Naive thymus-derived CD4-positive, alpha-beta T cell (primary cell): Measurements from ENCODE around the gene BACH1. TPM values are rescaled to one million over a fixed set of nuclear protein-coding genes. Genes with fewer than 3 reads are reported as not detected.
A peak's percentile ranks its signal among the peaks of the same experiment; 100 is the strongest.

ENCODE experiments used
- ATAC-seq: fragments of 150-1000 bp; cut with Tn5 transposase; 2 replicates; pipeline ENCODE4 v1.10.0; 2021; ENCODE audit warnings: mild to moderate bottlenecking, moderate library complexity
- CTCF ChIA-PET: fragments of 350-600 bp; sonication (Branson Sonifier 250); formaldehyde crosslinking; loops from one replicate; lab custom pipeline; 2021; ENCODE audit warnings: antibody characterized with exemption; lab: Charles Lee
- POLR2A ChIA-PET: fragments of 350-600 bp; sonication (Branson Sonifier 250); formaldehyde crosslinking; loops from one replicate; lab custom pipeline; 2021; ENCODE audit warnings: antibody characterized with exemption, inconsistent platforms; lab: Charles Lee
- DNase-seq, 9 donors: peaks; one replicate each; pipeline versions ENCODE4 v3.0.0 to v3.0.0-alpha.2; 2020 to 2022; ENCODE audit warnings: mixed read lengths in 1 of 9
- H3K27ac ChIP-seq: one replicate; pipeline ENCODE4 v1.7.0; 2013; ENCODE audit warnings: mild to moderate bottlenecking, low read depth, low read length, moderate library complexity
- H3K27me3 ChIP-seq, 2 donors: one replicate each; pipeline ENCODE4 v1.7.0; 2013; ENCODE audit warnings: low read length in 2 of 2, mild to moderate bottlenecking in 2 of 2, moderate library complexity in 2 of 2; ENCODE audit not compliant: control insufficient read depth in 2 of 2, insufficient read depth in 2 of 2
- H3K36me3 ChIP-seq, 3 experiments: 1 replicate in 2 of 3; 2 replicates in 1 of 3; pipeline ENCODE4 v1.7.0; 2013; ENCODE audit warnings: low read length in 3 of 3, mild to moderate bottlenecking in 3 of 3, moderate library complexity in 1 of 3; ENCODE audit not compliant: insufficient read depth in 3 of 3, control insufficient read depth in 2 of 3
- H3K4me1 ChIP-seq, 2 donors: one replicate each; pipeline ENCODE4 v1.7.0; 2013; ENCODE audit warnings: low read length in 2 of 2, mild to moderate bottlenecking in 2 of 2, moderate library complexity in 1 of 2; ENCODE audit not compliant: control insufficient read depth in 2 of 2, insufficient read depth in 2 of 2
- H3K4me3 ChIP-seq: 2 replicates; pipeline ENCODE4 v1.7.0; 2013; ENCODE audit warnings: mild to moderate bottlenecking, low read length
- H3K9me3 ChIP-seq, 3 experiments: 1 replicate in 2 of 3; 2 replicates in 1 of 3; pipeline ENCODE4 v1.7.0; 2013; ENCODE audit warnings: low read length in 3 of 3; ENCODE audit not compliant: control insufficient read depth in 2 of 3
- H3K27ac Mint-ChIP-seq, 9 donors: one replicate each; pipeline ENCODE4 v1.8.0; 2020 to 2022; ENCODE audit warnings: mixed read lengths in 9 of 9, mild to moderate bottlenecking in 8 of 9, moderate library complexity in 5 of 9, inconsistent platforms in 2 of 9
- H3K27me3 Mint-ChIP-seq, 5 donors: one replicate each; pipeline ENCODE4 v1.8.0; 2021 to 2022; ENCODE audit warnings: mixed read lengths in 5 of 5, mild to moderate bottlenecking in 1 of 5
- H3K36me3 Mint-ChIP-seq, 5 donors: one replicate each; pipeline ENCODE4 v1.8.0; 2020 to 2022; ENCODE audit warnings: mixed read lengths in 5 of 5, mild to moderate bottlenecking in 3 of 5, inconsistent platforms in 1 of 5
- H3K4me1 Mint-ChIP-seq, 7 donors: one replicate each; pipeline ENCODE4 v1.8.0; 2020 to 2022; ENCODE audit warnings: mixed read lengths in 7 of 7, mild to moderate bottlenecking in 3 of 7, inconsistent platforms in 1 of 7
- H3K4me3 Mint-ChIP-seq, 10 donors: one replicate each; pipeline ENCODE4 v1.8.0; 2020 to 2022; ENCODE audit warnings: mild to moderate bottlenecking in 10 of 10, mixed read lengths in 10 of 10, moderate library complexity in 6 of 10, inconsistent platforms in 2 of 10
- H3K9me3 Mint-ChIP-seq, 11 donors: one replicate each; pipeline ENCODE4 v1.8.0; 2020 to 2022; ENCODE audit warnings: mixed read lengths in 11 of 11, mild to moderate bottlenecking in 4 of 11, inconsistent platforms in 1 of 11, moderate library complexity in 1 of 11
- intact Hi-C, 2 donors: fragments of 100-400 bp; cut with micrococcal nuclease; formaldehyde crosslinking; loops; one replicate each; pipeline ENCODE4 v1.15.1; 2023
- polyA plus RNA-seq, 2 donors: library from polyadenylated mRNA; unstranded; fragments of 300-500 nt; fragmentation: Illumina TruSeq; gene quantifications; one replicate each; pipeline ENCODE4 v1.2.3, GENCODE V29; 2021
- total RNA-seq, 6 experiments: library from RNA in 5 of 6; stranded (reverse) in 5 of 6; gene quantifications; 1 replicate in 5 of 6; 2 replicates in 1 of 6; pipeline ENCODE4 v1.2.3 and lab custom pipeline; 2021 to 2026

BACH1 gene
- total and polyA plus RNA-seq, 7 experiments from 2014 or later: 22.6 to 95.6 (median 42.0) TPM

- H3K4me3 ChIP-seq: no peak overlapping the region
- H3K9me3 ChIP-seq: no peaks in the 10 kb centered on the region
- Mint-ChIP-seq H3K4me1 (peaks cover 3 to 13% (median 5%) of the 10 kb centered on the region in 7 donors), H3K36me3 (peaks cover 6 to 27% (median 16%) of the 10 kb centered on the region in 5 donors), H3K27ac (peak overlapping the region in 1 of 9 donors; percentile 73), H3K27me3 (no peaks in the 10 kb centered on the region), H3K4me3 (no peak overlapping the region), H3K9me3 (peaks cover 0 to 5% (median 0%) of the 10 kb centered on the region in 11 donors)
- ATAC-seq: no peak
- H3K36me3 ChIP-seq: no peaks in the 10 kb centered on the region
- H3K27me3 ChIP-seq: no peaks in the 10 kb centered on the region
- intact Hi-C loops: no loop called here
- ChIA-PET CTCF (no interaction called here), POLR2A (no interaction called here)
- no peak overlapping the region for H3K27ac ChIP-seq
- DNase-seq: no peak
- no peaks in the 10 kb centered on the region for H3K4me1 ChIP-seq
Measured at GRCh38 chr21:29362758-29363157, 64.0 kb downstream of the BACH1 start.

- H3K27ac Mint-ChIP-seq: peak overlapping the region in 1 of 9 donors; percentile 52
- peaks cover 0 to 8% (median 0%) of the 10 kb centered on the region in 7 donors for H3K4me1 Mint-ChIP-seq
Measured at GRCh38 chr21:29365661-29366265, 67.0 kb downstream of the BACH1 start.

GRCh38 chr21:29366532-29366931 is 67.8 kb downstream of the BACH1 start:
- no peak for ATAC-seq
- Histone ChIP-seq H3K27ac (no peak overlapping the region), H3K36me3 (no peaks in the 10 kb centered on the region), H3K9me3 (no peaks in the 10 kb centered on the region), H3K4me3 (no peak overlapping the region), H3K27me3 (no peaks in the 10 kb centered on the region), H3K4me1 (no peaks in the 10 kb centered on the region)
- Mint-ChIP-seq H3K27me3 (no peaks in the 10 kb centered on the region), H3K36me3 (peaks cover 6 to 32% (median 16%) of the 10 kb centered on the region in 5 donors), H3K4me3 (no peak overlapping the region), H3K27ac (no peak overlapping the region), H3K9me3 (peaks cover 0 to 5% (median 0%) of the 10 kb centered on the region in 11 donors), H3K4me1 (peaks cover 0 to 5% (median 0%) of the 10 kb centered on the region in 7 donors)
- no peak for DNase-seq
- POLR2A ChIA-PET: interaction anchor here (1.1 kb wide), 1 partner anchor 277 kb away, joined by 5 read pairs; no protein-coding TSS in a partner anchor
- CTCF ChIA-PET: no interaction called here
- intact Hi-C loops: no loop called here

More at GRCh38 chr21:29365661-29366265, 67.0 kb downstream of the BACH1 start:
- Mint-ChIP-seq H3K27me3 (no peaks in the 10 kb centered on the region), H3K9me3 (peaks cover 0 to 5% (median 0%) of the 10 kb centered on the region in 11 donors), H3K36me3 (peaks cover 6 to 32% (median 16%) of the 10 kb centered on the region in 5 donors), H3K4me3 (no peak overlapping the region)
- Histone ChIP-seq H3K4me3 (no peak overlapping the region), H3K27me3 (no peaks in the 10 kb centered on the region), H3K9me3 (no peaks in the 10 kb centered on the region), H3K4me1 (no peaks in the 10 kb centered on the region), H3K36me3 (no peaks in the 10 kb centered on the region), H3K27ac (no peak overlapping the region)
- ChIA-PET POLR2A (interaction anchor here (1.1 kb wide), 1 partner anchor 276 kb away, joined by 5 read pairs; no protein-coding TSS in a partner anchor), CTCF (no interaction called here)
- no peak for DNase-seq
- no peak for ATAC-seq
- intact Hi-C loops: no loop called here

GRCh38 chr21:29367335-29367734 is 68.6 kb downstream of the BACH1 start:
- Mint-ChIP-seq H3K4me1 (peaks cover 0 to 5% (median 0%) of the 10 kb centered on the region in 7 donors), H3K4me3 (no peak overlapping the region), H3K9me3 (peaks cover 0 to 5% (median 0%) of the 10 kb centered on the region in 11 donors), H3K27ac (no peak overlapping the region), H3K27me3 (no peaks in the 10 kb centered on the region), H3K36me3 (peaks cover 6 to 32% (median 16%) of the 10 kb centered on the region in 5 donors)
- Histone ChIP-seq H3K36me3 (no peaks in the 10 kb centered on the region), H3K4me3 (no peak overlapping the region), H3K27ac (no peak overlapping the region), H3K4me1 (peaks cover 0 to 2% of the 10 kb centered on the region in 2 donors), H3K27me3 (no peaks in the 10 kb centered on the region), H3K9me3 (no peaks in the 10 kb centered on the region)
- ATAC-seq: no peak
- DNase-seq: no peak
- intact Hi-C loops: no loop called here
- CTCF ChIA-PET: no interaction called here
- POLR2A ChIA-PET: no interaction called here

- Histone ChIP-seq H3K4me1 (peaks cover 0 to 5% of the 10 kb centered on the region in 2 donors), H3K36me3 (no peaks in the 10 kb centered on the region), H3K27ac (no peak overlapping the region), H3K4me3 (no peak overlapping the region), H3K27me3 (no peaks in the 10 kb centered on the region), H3K9me3 (no peaks in the 10 kb centered on the region)
- Mint-ChIP-seq H3K4me1 (peaks cover 0 to 5% (median 0%) of the 10 kb centered on the region in 7 donors), H3K27ac (no peak overlapping the region), H3K27me3 (no peaks in the 10 kb centered on the region), H3K4me3 (no peak overlapping the region), H3K9me3 (peaks cover 0 to 5% (median 0%) of the 10 kb centered on the region in 11 donors), H3K36me3 (peaks cover 4 to 27% (median 9%) of the 10 kb centered on the region in 5 donors)
- POLR2A ChIA-PET: no interaction called here
- intact Hi-C loops: no loop called here
- ATAC-seq: no peak
- no peak for DNase-seq
- CTCF ChIA-PET: interaction anchor here (0.5 to 1.4 kb wide), 2 partner anchors 108 to 281 kb away, joined by 3 to 4 read pairs; no protein-coding TSS in a partner anchor
Measured at GRCh38 chr21:29368906-29369305, 70.2 kb downstream of the BACH1 start.

GRCh38 chr21:29371464-29371863 is 72.7 kb downstream of the BACH1 start:
- Histone ChIP-seq H3K27ac (no peak overlapping the region), H3K27me3 (no peaks in the 10 kb centered on the region), H3K9me3 (no peaks in the 10 kb centered on the region), H3K36me3 (no peaks in the 10 kb centered on the region), H3K4me3 (no peak overlapping the region), H3K4me1 (peaks cover 3 to 7% of the 10 kb centered on the region in 2 donors)
- peaks cover 0 to 6% (median 0%) of the 10 kb centered on the region in 11 donors for H3K9me3 Mint-ChIP-seq
- ChIA-PET CTCF (interaction anchor here (1.0 to 2.8 kb wide), 5 partner anchors 10 to 481 kb away, joined by 3 to 12 read pairs (median 7); no protein-coding TSS in a partner anchor), POLR2A (no interaction called here)
- intact Hi-C loops: loop anchor here in 1 of 2 donors (10.0 kb wide), 1 partner anchor 377 kb away; the partner anchor contains the start of gene LTN1
- peaks cover 3 to 30% (median 7%) of the 10 kb centered on the region in 5 donors for H3K36me3 Mint-ChIP-seq
- DNase-seq: no peak
- H3K4me1 Mint-ChIP-seq: peaks cover 2 to 8% (median 3%) of the 10 kb centered on the region in 7 donors
- ATAC-seq: no peak
- no peak overlapping the region for H3K4me3 Mint-ChIP-seq
- H3K27ac Mint-ChIP-seq: no peak overlapping the region
- no peaks in the 10 kb centered on the region for H3K27me3 Mint-ChIP-seq
